Vagina (tissue), 2 donors: ENCODE data around the gene KCNQ4. TPM values are rescaled to one million over a fixed set of nuclear protein-coding genes. Genes with fewer than 3 reads are reported as not detected.
A peak's percentile ranks its signal among the peaks of the same experiment; 100 is the strongest.

ENCODE experiments used
- DNase-seq, 2 donors: peaks; one replicate each; pipeline ENCODE4 v3.0.0-alpha.2; 2017; ENCODE audit errors: extremely low spot score in 2 of 2
- H3K27ac ChIP-seq: fragments of 200-600 bp; sonication (generic); one replicate; pipeline ENCODE4 v1.5.1; 2019
- H3K27me3 ChIP-seq: fragments of 200-600 bp; sonication (generic); one replicate; pipeline ENCODE4 v1.5.1; 2019
- H3K36me3 ChIP-seq, 2 donors: fragments of 200-600 bp; sonication (generic); one replicate each; pipeline ENCODE4 v1.5.1; 2017 to 2019
- H3K4me1 ChIP-seq: fragments of 200-600 bp; sonication (generic); one replicate; pipeline ENCODE4 v1.5.1; 2019
- H3K4me3 ChIP-seq, 2 donors: fragments of 200-600 bp; sonication (generic); 1 replicate in 1 of 2; 2 replicates in 1 of 2; pipeline ENCODE4 v1.5.1; 2016 to 2019
- H3K9me3 ChIP-seq: fragments of 200-600 bp; sonication (generic); one replicate; pipeline ENCODE4 v1.5.1; 2019
- CTCF ChIP-seq, 3 experiments: fragments of 450-650 bp in 2 of 3; fragments of 200-600 bp in 1 of 3; sonication (generic) in 1 of 3; IDR thresholded peaks; one replicate each; pipeline ENCODE4 v1.5.1; 2017 to 2019; ENCODE audit warnings: antibody characterized with exemption in 3 of 3, mild to moderate bottlenecking in 2 of 3, moderate library complexity in 2 of 3
- POLR2A ChIP-seq, 2 donors: fragments of 450-650 bp; IDR thresholded peaks; one replicate each; pipeline ENCODE4 v1.6.1; 2017; ENCODE audit warnings: antibody characterized with exemption in 2 of 2, mild to moderate bottlenecking in 2 of 2, moderate library complexity in 2 of 2
- POLR2AphosphoS5 ChIP-seq, 2 donors: sonication (generic); formaldehyde crosslinking; IDR thresholded peaks; one replicate each; pipeline ENCODE4 v1.9.0; 2017; ENCODE audit warnings: antibody characterized with exemption in 2 of 2, mild to moderate bottlenecking in 2 of 2, low read depth in 1 of 2; ENCODE audit not compliant: insufficient read depth in 1 of 2
- intact Hi-C: fragments of 100-400 bp; cut with DNase I; formaldehyde crosslinking; loops from one replicate; pipeline ENCODE4 v1.15.1; 2023
- total RNA-seq: library from RNA; depleted of rRNA; stranded (reverse); fragments of >200 nt; gene quantifications from one replicate; pipeline ENCODE4 v1.2.3, GENCODE V29; 2016

Gene KCNQ4
- total RNA-seq, 1 donor from 2014 or later: 2.0 TPM

- Histone ChIP-seq H3K4me3 (peak overlapping the region in 1 of 2 donors; percentile 5), H3K36me3 (no peaks in the 10 kb centered on the region), H3K4me1 (peaks cover 36% of the 10 kb centered on the region), H3K27ac (no peak overlapping the region), H3K9me3 (no peaks in the 10 kb centered on the region), H3K27me3 (no peaks in the 10 kb centered on the region)
- intact Hi-C loops: no loop called here
- DNase-seq: no peak
- TF ChIP-seq CTCF (IDR thresholded peaks at IDR 0.05) (no peak), POLR2AphosphoS5 (IDR thresholded peaks at IDR 0.05; ENCODE audit: insufficient read depth in 1 of 2, low read depth in 1 of 2) (peak in 1 of 2 donors; percentile 35)
Observed at GRCh38 chr1:40799351-40799867, 15.8 kb downstream of the KCNQ4 start.

GRCh38 chr1:40801742-40802077 lies 18.1 kb downstream of the KCNQ4 start:
- Histone ChIP-seq H3K27me3 (no peaks in the 10 kb centered on the region), H3K36me3 (no peaks in the 10 kb centered on the region), H3K4me3 (peak overlapping the region; percentile 38 to 44), H3K4me1 (peaks cover 40% of the 10 kb centered on the region), H3K27ac (peak overlapping the region; percentile 86), H3K9me3 (no peaks in the 10 kb centered on the region)
- no peak for DNase-seq
- intact Hi-C loops: no loop called here
- no peak for TF ChIP-seq POLR2AphosphoS5 (IDR thresholded peaks at IDR 0.05; ENCODE audit: insufficient read depth in 1 of 2, low read depth in 1 of 2)
- no peak for TF ChIP-seq POLR2A (IDR thresholded peaks at IDR 0.05)
- TF ChIP-seq CTCF (IDR thresholded peaks at IDR 0.05): no peak

- intact Hi-C loops: no loop called here
- peaks cover 45% of the 10 kb centered on the region for H3K4me1 ChIP-seq
- TF ChIP-seq POLR2AphosphoS5 (IDR thresholded peaks at IDR 0.05; ENCODE audit: insufficient read depth in 1 of 2, low read depth in 1 of 2) (peak in 1 of 2 donors; percentile 50), CTCF (IDR thresholded peaks at IDR 0.05) (no peak)
Observed at GRCh38 chr1:40802078-40802741, 18.6 kb downstream of the KCNQ4 start.

GRCh38 chr1:40802742-40803113 lies 19.1 kb downstream of the KCNQ4 start:
- DNase-seq: no peak

More at GRCh38 chr1:40802078-40802741, 18.6 kb downstream of the KCNQ4 start:
- Histone ChIP-seq H3K27ac (peak overlapping the region; percentile 86), H3K27me3 (no peaks in the 10 kb centered on the region), H3K36me3 (no peaks in the 10 kb centered on the region), H3K9me3 (no peaks in the 10 kb centered on the region), H3K4me3 (peak overlapping the region; percentile 38 to 44)
- DNase-seq: no peak

More at GRCh38 chr1:40802742-40803113, 19.1 kb downstream of the KCNQ4 start:
- peak overlapping the region; percentile 38 to 44 for H3K4me3 ChIP-seq
- no peaks in the 10 kb centered on the region for H3K36me3 ChIP-seq
- peaks cover 50% of the 10 kb centered on the region for H3K4me1 ChIP-seq
- H3K27ac ChIP-seq: peak overlapping the region; percentile 86
- intact Hi-C loops: no loop called here
- H3K9me3 ChIP-seq: no peaks in the 10 kb centered on the region
- TF ChIP-seq POLR2AphosphoS5 (IDR thresholded peaks at IDR 0.05; ENCODE audit: insufficient read depth in 1 of 2, low read depth in 1 of 2): no peak
- no peak for TF ChIP-seq POLR2A (IDR thresholded peaks at IDR 0.05)
- TF ChIP-seq CTCF (IDR thresholded peaks at IDR 0.05): no peak
- no peaks in the 10 kb centered on the region for H3K27me3 ChIP-seq
